Activated CD8-positive, alpha-beta memory T cell treated with anti-CD3 and anti-CD28 coated beads for 36 hours (primary cell): Measurements from ENCODE around the gene PRKAR2A. TPM values are rescaled to one million over a fixed set of nuclear protein-coding genes. Genes with fewer than 3 reads are reported as not detected.
"Not testable (repeated sequence)": the region's sequence is repeated elsewhere in the genome, so short reads cannot be mapped to it uniquely, and the experiment has no call there.

ENCODE experiments used
- CTCF ChIA-PET: fragments of 350-600 bp; sonication (Branson Sonifier 250); formaldehyde crosslinking; loops from one replicate; lab custom pipeline; 2021; ENCODE audit warnings: antibody characterized with exemption; lab: Charles Lee
- POLR2A ChIA-PET: fragments of 350-600 bp; sonication (Branson Sonifier 250); formaldehyde crosslinking; loops from one replicate; lab custom pipeline; 2021; ENCODE audit warnings: antibody characterized with exemption; lab: Charles Lee
- total RNA-seq, 2 experiments: library from RNA; stranded (reverse); gene quantifications; one replicate each; pipeline ENCODE4 v1.2.3, GENCODE V29; 2021

The PRKAR2A gene
- total RNA-seq, 2 experiments from 2014 or later: 55.6 to 57.2 TPM

GRCh38 chr3:48795997-48796732, 51.5 kb downstream of the PRKAR2A start:
- CTCF ChIA-PET: no interaction called here
- POLR2A ChIA-PET: no interaction called here

GRCh38 chr3:48793484-48793883, 54.2 kb downstream of the PRKAR2A start:
- POLR2A ChIA-PET, CTCF ChIA-PET: not testable (repeated sequence)

GRCh38 chr3:48789665-48790064, 58.0 kb downstream of the PRKAR2A start:
- ChIA-PET POLR2A (no interaction called here), CTCF (no interaction called here)

GRCh38 chr3:48788544-48789162, 59.0 kb downstream of the PRKAR2A start:
- ChIA-PET CTCF (no interaction called here), POLR2A (no interaction called here)

- CTCF ChIA-PET: interaction anchor here (0.7 kb wide), 3 partner anchors 44 to 239 kb away, joined by 4 read pairs; no protein-coding TSS in a partner anchor
- POLR2A ChIA-PET: no interaction called here
Observed at GRCh38 chr3:48784426-48785120, 63.1 kb downstream of the PRKAR2A start.

GRCh38 chr3:48783304-48783703, 64.4 kb downstream of the PRKAR2A start:
- ChIA-PET POLR2A (no interaction called here), CTCF (no interaction called here)

- POLR2A ChIA-PET: no interaction called here
- CTCF ChIA-PET: no interaction called here
Observed at GRCh38 chr3:48782046-48782445, 65.6 kb downstream of the PRKAR2A start.

GRCh38 chr3:48778565-48778964, 69.1 kb downstream of the PRKAR2A start:
- CTCF ChIA-PET: not testable (repeated sequence)
- POLR2A ChIA-PET: interaction anchor here (0.6 to 0.7 kb wide), 2 partner anchors 12 to 18 kb away, joined by 5 to 7 read pairs; no protein-coding TSS in a partner anchor

- POLR2A ChIA-PET: no interaction called here
Observed at GRCh38 chr3:48776854-48777253, 70.8 kb downstream of the PRKAR2A start.

GRCh38 chr3:48770192-48770502, 77.5 kb downstream of the PRKAR2A start:
- POLR2A ChIA-PET: no interaction called here
- CTCF ChIA-PET: no interaction called here

More at GRCh38 chr3:48776854-48777253, 70.8 kb downstream of the PRKAR2A start:
- CTCF ChIA-PET: interaction anchor here (0.6 kb wide), 1 partner anchor 62 kb away, joined by 3 read pairs; no protein-coding TSS in a partner anchor

GRCh38 chr3:48765376-48765775, 82.3 kb downstream of the PRKAR2A start:
- ChIA-PET POLR2A (no interaction called here), CTCF (no interaction called here)

GRCh38 chr3:48762816-48763215, 84.9 kb downstream of the PRKAR2A start:
- ChIA-PET POLR2A (no interaction called here), CTCF (no interaction called here)

GRCh38 chr3:48759991-48760540, 87.6 kb downstream of the PRKAR2A start:
- POLR2A ChIA-PET: not testable (repeated sequence)
- CTCF ChIA-PET: interaction anchor here (0.6 kb wide), 1 partner anchor 1139 kb away, joined by 3 read pairs; no protein-coding TSS in a partner anchor

GRCh38 chr3:48759531-48759930, 88.1 kb downstream of the PRKAR2A start:
- CTCF ChIA-PET, POLR2A ChIA-PET: not testable (repeated sequence)

GRCh38 chr3:48759071-48759470, 88.6 kb downstream of the PRKAR2A start:
- POLR2A ChIA-PET: interaction anchor here (0.7 kb wide), 1 partner anchor 100 kb away, joined by 4 read pairs; no protein-coding TSS in a partner anchor

GRCh38 chr3:48756640-48757039, 91.0 kb downstream of the PRKAR2A start:
- POLR2A ChIA-PET: interaction anchor here (0.7 kb wide), 1 partner anchor 148 kb away, joined by 4 read pairs; no protein-coding TSS in a partner anchor

More at GRCh38 chr3:48759071-48759470, 88.6 kb downstream of the PRKAR2A start:
- CTCF ChIA-PET: no interaction called here

GRCh38 chr3:48750856-48751255, 96.8 kb downstream of the PRKAR2A start:
- POLR2A ChIA-PET: no interaction called here
- CTCF ChIA-PET: no interaction called here

More at GRCh38 chr3:48756640-48757039, 91.0 kb downstream of the PRKAR2A start:
- CTCF ChIA-PET: no interaction called here

- POLR2A ChIA-PET: no interaction called here
- CTCF ChIA-PET: interaction anchor here (0.7 to 1.9 kb wide), 2 partner anchors 9 to 226 kb away, joined by 3 to 9 read pairs; no protein-coding TSS in a partner anchor
Observed at GRCh38 chr3:48748754-48749153, 98.9 kb downstream of the PRKAR2A start.

- POLR2A ChIA-PET: interaction anchor here (0.5 kb wide), 1 partner anchor 18 kb away, joined by 3 read pairs; no protein-coding TSS in a partner anchor
- CTCF ChIA-PET: interaction anchor here (0.6 to 1.1 kb wide), 3 partner anchors 12 to 622 kb away, joined by 3 to 5 read pairs (median 3); no protein-coding TSS in a partner anchor
Observed at GRCh38 chr3:48747706-48748105, 100.0 kb downstream of the PRKAR2A start.
